Activated naive CD8-positive, alpha-beta T cell treated with anti-CD3 and anti-CD28 coated beads, Interleukin-2, amount 50 U/mL, for 16 hours (primary cell): ENCODE measurements around the gene THBS4.
A peak's percentile ranks its signal among the peaks of the same experiment; 100 is the strongest.

Experiments used
- DNase-seq: peaks from one replicate; pipeline ENCODE4 v3.0.0-alpha.2; 2020; ENCODE audit warnings: low read depth, low spot score

The THBS4 gene

GRCh38 chr5:80034962-80035821 is at the start of gene THBS4:
THBS4 (plus strand) TSS chr5:80035348; CDS start chr5:80035538, 190 bp downstream.
- no peak for DNase-seq

GRCh38 chr5:79986260-79986659 is 48.9 kb upstream of the THBS4 start:
- DNase-seq, result no peak

DNA sequence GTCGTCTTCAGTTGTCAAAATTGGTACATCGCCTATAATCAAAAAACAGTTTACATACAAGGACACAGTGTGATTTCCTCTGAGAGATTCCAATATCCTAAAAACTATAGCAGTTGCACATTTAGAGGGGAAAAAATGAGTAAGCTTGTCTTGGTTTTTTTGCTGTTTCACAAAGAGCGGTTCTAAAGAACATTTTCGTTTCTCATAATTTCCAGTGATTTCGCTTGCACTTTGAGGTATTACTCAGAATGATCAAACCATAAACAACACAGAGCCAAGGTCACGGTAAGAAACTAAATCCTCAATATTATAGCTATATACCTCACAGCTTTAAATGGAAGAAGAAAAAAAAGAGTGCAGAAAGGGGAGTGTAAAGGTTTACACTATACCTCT is 44.9 kb upstream of the THBS4 start:
- DNase-seq, result no peak

DNA sequence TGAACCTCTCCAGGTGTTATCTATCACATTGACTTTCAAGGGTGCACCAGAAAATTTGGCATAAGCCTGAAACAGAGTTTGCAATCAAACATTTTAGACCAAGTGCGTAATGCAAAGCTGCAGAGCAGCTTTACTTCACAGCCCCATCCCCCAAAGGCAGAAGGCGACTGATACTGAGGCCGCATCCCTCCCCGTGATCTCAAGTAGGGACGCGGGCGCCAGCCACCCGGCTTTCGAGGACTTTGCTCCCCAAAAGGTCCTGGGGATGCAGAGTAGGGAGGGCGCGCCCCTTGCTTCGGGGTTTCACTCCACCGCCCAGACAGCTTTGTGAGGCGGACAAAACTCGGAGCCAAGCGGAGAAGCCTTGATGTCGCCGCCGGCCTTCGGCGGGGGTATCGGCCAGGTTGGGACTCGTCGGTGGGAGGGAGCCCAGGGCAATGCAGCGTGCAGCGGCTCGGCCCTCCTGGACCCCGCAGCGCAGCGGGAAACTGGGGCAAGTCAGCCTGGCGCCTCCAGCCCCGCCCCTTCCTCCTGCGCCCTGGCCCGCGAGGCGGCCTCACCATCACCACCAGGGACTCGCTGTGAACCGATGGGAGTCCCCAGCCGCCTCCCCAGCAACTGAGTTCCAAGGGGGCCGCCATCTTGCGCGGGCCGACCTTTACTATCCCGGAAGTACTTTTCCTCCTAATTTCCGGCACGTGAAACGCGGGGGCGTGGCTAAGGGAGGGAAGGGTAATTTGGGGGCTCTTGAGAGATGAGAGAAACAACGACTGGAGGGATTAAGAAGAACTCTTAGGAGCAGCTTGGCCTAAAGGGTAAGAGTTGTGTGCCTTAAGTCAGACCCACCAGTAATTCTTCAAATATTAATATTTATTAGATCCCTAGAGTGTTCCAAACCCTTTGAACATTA is 44.3 kb upstream of the THBS4 start, which contains the start of gene MTX3:
Gene MTX3, minus strand, starts transcription at position 665 of the 910 bp plus-strand sequence. Its CDS starts 24 bp downstream, at position 641.
- DNase-seq, result peak; percentile 79

DNA sequence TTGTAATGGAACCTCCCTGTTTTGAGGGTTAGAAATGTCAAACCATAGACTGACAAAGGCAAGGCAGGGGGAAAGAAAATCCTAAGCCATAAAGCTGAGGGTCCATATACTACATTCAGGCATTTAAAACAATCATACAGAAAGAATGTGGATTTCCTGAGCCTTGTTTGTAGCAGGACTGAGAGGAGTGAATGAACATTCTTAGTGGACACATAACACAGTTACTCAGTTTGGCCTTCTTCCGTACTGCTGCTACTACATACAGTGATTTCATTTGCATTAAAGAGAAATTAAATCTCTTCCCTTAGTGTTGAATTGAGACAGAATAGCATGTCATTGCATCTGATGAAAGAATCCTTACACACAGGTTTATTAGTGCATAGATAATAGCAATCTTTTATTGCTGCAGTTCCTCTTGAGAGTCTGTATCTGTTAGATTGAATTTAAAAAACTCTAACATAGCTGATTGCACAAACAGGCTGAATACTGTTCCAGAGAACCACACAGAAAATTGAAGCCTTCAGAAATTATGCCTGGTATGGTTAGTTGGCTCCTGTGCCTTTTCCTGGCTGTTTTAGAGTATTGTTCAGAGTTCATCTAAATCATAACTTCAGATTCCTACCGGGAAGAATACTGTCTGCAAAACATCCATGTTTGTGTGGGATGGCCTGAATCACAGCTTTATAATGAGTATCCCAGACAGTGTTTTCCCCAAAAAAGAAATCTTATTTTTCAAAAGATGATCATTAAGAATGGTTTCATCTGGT is 42.1 kb upstream of the THBS4 start:
- no peak for DNase-seq

DNA sequence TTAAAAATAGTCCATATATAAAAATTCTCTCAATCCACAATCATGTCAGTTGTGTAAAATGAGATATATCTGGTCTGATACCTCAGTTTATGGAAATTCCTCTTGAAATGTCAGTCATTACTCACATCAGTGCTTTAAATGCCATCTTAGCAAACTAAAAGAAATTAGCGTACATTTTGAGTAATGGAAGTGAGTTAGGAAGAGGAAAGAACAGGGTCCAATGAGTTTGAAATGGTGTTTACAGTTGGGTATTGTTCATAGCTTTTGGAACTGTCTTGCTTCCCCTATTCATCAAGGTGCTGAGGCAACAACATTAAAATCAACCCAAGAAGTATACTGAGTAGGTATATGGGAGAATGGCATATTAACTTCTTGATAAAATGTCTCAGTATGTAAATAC is 35.4 kb upstream of the THBS4 start:
- DNase-seq, result no peak

DNA sequence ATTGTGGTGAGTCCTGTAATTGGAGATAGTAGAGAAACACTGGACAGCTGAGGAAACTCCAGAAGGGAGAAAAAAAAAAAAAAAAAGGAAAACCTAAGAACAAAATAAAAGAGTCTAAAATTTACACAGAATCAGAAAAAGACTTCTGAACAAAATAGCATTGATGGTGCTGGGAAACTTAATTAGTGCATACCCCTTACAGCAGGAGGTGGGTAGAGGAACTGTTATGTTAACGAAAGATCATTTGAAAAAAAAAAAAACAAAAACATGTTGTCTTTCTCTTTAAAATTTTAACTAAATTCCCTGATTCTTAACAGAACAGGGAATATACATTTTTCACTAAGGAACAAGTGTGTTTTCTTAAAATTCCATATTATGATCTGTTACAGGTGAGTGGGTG is 32.5 kb upstream of the THBS4 start:
- DNase-seq, result no peak

DNA sequence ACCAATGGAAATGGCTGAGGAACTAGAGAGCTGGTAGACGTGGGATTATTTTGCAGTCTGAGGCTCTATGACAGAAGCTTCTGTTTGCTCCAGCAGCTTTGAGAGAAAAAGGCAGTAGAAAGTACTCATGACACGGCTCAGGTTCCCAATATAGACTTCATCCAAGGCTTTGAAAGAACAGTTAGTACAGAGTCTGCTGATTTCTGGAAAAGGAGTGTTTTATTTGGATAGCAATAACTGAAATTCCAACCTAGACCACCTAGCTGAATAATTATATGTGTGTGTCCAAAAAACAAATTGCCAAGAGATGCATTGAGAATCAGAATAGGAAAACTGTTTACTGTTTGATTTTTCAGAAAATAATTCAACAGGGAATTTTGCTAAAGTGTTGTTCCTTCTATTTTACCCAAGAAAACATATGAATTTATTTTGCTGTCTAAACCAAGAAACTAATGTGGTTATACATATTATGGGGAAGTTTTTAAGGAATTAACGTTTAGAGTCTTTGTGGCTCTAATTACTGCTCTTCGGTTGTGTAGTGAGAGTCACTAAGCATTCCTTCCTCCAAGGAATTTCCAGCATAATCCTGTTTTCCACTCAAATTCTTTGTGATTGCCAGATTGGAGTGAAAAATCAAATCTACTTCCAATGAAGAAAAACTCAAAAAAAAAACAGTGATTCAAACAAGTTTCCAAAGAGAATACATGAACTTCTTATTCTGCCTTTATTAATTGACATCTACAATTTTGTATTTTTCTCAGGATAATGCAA is 26.0 kb upstream of the THBS4 start:
- DNase-seq, result no peak

DNA sequence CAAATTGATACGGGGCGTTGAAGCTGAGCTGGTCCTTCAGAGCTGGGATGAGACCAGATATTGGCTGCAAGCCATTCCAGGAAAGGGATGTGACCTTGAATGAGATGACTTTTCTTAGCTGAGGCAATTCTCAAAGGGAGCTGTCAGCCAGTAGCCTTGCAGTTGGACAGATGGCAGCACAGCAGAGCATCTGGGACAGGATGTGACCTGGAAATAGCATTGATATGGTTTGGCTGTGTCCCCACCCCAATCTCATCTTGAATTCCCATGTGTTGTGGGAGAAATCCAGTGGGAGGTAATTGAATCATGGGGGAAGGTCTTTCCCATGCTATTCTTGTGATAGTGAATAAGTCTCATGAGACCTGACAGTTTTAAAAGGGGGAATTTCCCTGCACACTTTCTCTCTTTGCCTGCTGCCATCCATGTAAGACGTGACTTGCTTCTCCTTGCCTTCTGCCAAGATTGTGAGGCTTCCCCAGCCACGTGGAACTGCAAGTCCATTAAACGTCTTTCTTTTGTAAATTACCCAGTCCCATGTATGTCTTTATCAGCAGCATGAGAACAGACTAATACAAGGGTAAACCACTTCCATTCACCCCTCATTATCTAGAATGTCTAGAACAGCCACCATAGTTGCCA is 24.3 kb upstream of the THBS4 start:
- no peak for DNase-seq

GRCh38 chr5:80025069-80025468 is 10.1 kb upstream of the THBS4 start:
- no peak for DNase-seq

DNA sequence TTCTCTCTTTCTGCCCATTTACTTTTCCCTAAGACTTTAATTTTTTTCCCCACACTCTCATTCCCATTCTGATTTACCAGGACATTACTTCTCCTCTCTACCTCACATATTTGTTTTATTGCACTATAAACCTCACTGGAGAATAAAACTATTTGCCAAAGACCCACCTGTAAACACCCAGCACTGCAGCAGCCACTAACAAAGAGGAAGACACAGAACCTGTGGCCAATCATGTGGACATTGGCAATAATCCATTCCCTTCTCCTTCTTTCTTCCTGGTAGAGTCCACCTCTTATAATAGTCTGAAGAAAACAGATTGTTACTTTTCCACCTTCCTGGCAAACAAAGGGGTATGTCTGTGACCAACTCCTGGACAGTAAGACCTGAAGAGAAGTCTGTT is 8.3 kb upstream of the THBS4 start:
- no peak for DNase-seq

DNA sequence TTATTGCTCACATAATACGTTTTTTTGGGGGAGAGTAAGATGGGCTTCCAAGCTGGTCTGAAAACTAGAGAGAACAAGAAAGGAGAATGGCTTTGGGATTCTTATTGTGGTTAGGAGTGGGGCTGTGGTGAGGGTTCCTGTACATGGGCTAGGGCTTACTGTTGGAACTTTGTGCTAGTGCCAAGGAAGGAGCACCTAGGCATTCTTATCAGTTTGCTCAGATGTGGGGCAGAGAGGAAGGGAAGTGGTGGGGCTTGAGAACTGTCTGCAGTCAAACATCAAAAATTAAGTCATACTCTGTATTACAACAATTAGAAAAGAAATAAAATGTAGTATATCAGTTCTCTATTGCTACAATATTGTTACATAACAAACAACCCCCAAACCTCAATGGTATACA is 4.0 kb upstream of the THBS4 start:
- no peak for DNase-seq

- no peak for DNase-seq
Measured at GRCh38 chr5:80033513-80033912, 1.6 kb upstream of the THBS4 start.

DNA sequence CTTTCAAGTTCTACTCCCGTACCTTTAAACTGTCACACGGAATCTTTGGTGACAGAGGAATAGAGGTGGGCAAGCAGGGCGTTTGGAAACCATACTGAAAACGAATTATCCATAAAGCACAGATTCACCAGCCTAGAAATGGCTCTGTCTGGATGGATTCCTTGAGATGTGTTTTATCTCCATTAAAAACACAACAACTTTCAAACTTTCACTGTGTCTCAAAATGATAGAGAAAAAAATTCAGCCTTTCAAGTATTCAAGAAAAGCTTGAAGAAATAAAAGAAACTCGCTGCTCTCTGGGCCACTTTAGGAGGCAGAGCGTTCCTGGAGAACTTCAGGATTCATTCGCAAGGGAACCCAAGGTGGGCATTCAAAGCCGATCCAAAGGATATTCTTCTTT is 589 bp upstream of the THBS4 start:
- DNase-seq, result no peak

DNA sequence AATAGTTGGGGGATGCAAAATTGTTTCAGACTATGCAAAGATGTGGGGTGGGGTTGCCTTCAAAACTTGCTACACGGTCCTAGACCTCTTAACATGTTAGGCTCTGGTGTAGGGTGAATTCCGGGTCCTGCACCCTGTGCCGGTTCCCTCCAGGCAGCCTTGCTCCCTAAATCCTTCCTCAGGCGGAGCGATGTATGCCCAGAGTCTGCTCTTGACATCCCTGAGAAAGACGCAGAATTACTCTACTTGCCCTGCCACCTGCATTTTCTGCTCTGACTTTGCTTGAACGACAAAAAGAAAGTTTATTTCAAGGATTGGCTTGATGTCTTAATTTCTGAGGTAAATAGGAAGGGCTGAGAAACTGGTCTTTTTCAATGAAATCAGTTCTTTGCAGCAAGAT is 691 bp downstream of the THBS4 start:
- DNase-seq, result no peak

DNA sequence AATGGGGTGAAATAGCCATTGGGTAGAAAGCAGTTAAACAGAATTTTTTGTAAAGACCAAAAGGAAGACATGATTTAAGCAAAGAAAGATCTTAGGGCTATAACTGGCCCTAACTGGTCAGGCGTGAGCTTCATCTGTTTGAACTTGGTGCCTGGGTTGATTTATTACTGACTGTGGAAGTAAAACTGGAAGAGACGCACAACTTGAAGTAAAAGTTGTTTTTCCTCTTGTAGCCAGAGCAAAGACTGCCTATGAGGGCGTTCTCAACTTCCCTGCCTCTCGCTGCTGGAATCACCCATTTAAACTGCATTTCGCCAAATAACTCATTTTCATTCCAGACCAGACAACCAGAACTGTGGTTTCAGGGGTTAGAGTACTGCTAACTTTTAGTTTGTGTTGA is 1.5 kb downstream of the THBS4 start:
- DNase-seq, result no peak

DNA sequence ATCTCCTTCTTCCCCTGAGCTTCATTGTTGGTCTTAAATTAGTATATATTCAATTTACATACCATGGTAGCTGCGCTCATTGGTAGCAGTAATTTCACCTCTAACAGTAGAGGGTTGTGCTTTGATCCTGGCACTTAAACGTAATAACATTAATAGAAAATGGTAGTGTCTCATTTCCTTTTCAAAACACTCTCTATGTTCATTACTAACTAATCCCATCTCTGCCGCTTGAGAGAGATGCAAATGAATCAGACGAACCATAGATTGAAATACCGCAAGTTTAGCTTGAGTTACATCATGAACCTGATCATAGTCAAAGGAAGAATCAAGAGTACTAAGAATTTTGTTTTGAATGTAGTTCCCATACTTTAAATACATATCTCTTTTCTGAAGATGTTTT is 2.2 kb downstream of the THBS4 start:
- DNase-seq, result no peak

- no peak for DNase-seq
Measured at GRCh38 chr5:80039650-80040049, 4.5 kb downstream of the THBS4 start.

- no peak for DNase-seq
Measured at GRCh38 chr5:80041527-80041926, 6.4 kb downstream of the THBS4 start.

DNA sequence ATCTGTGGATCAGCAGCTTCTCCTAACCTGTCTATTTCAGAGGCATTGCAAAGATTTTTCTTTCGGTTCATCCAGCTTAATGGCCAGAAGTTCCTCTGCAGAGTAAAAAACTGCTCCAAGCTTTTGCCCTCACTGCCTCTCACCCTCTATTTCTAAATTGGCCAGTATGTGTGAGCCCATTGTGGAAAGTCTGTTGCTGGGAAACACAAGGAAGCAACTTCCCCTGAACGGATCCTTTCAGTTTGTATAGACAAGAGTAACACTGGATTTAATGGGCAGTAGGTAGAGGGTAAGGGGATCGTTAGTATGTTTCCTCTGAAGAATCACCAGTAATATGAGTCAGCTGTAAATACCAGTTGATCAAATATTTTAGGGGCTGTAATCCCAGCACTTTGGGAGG is 7.2 kb downstream of the THBS4 start:
- DNase-seq, result no peak

DNA sequence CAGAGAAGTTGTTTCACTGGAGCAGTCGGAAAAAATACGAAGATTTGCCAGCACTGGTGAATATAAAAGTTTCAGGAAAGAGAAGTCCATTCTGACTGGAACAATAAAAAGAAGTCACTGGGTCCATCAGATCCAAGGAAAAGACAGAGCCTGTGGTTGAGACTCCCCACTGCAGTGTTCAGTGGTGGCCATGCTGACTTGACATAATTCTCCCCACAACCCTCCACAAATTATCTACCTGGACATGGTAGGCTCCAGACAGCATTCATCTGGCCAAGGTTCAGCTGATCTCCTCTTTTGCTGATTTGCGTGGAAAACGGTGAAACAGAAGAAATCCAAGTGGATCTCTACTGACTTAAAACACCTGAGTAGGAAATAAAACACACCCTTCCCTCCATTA is 8.0 kb downstream of the THBS4 start:
- DNase-seq, result no peak
